GM12874 (cell line): ENCODE results near the gene EID3.

Experiments used
- CTCF ChIP-seq: IDR thresholded peaks from 2 replicates; pipeline ENCODE4 v1.5.1; 2011; ENCODE audit warnings: low read depth, mild to moderate bottlenecking, control low read depth, low read length, moderate library complexity; ENCODE audit not compliant: insufficient read depth

Gene EID3

GRCh38 chr12:104297477-104298113 lies 5.9 kb upstream of the EID3 start:
- no peak for TF ChIP-seq CTCF

GRCh38 chr12:104299842-104300481 lies 3.6 kb upstream of the EID3 start:
- no peak for TF ChIP-seq CTCF

- TF ChIP-seq CTCF, result no peak
These were observed 896 bp downstream of the EID3 start for GRCh38 chr12:104304261-104305009.

- no peak for TF ChIP-seq CTCF
These were observed 1.8 kb downstream of the EID3 start for GRCh38 chr12:104305349-104305748.

GRCh38 chr12:104306376-104306775 lies 2.8 kb downstream of the EID3 start:
- no peak for TF ChIP-seq CTCF

- TF ChIP-seq CTCF, result no peak
These were observed 3.6 kb downstream of the EID3 start for GRCh38 chr12:104306943-104307654.

- TF ChIP-seq CTCF, result no peak
These were observed 4.1 kb downstream of the EID3 start for GRCh38 chr12:104307655-104308000.
